Omental fat pad (tissue), 4 donors: ENCODE measurements around the gene CYBC1. TPM values are rescaled to one million over a fixed set of nuclear protein-coding genes. Genes with fewer than 3 reads are reported as not detected.

ENCODE experiments used
- ATAC-seq: fragments of 150-250 bp; one replicate; pipeline ENCODE4 v1.9.1; 2016; ENCODE audit warnings: mild to moderate bottlenecking, moderate library complexity; ENCODE audit not compliant: low FRiP score
- DNase-seq: peaks from one replicate; pipeline ENCODE4 v3.0.0-alpha.2; 2019; ENCODE audit warnings: low spot score
- CTCF ChIP-seq, 3 donors: fragments of 450-650 bp; IDR thresholded peaks; one replicate each; pipeline ENCODE4 v1.5.1; 2016 to 2017; ENCODE audit warnings: antibody characterized with exemption in 3 of 3, mild to moderate bottlenecking in 3 of 3, moderate library complexity in 2 of 3
- total RNA-seq, 4 donors: library from RNA; depleted of rRNA; stranded (reverse); fragments of >200 nt; gene quantifications; one replicate each; pipeline ENCODE4 v1.1.0, GENCODE V29; 2016

Gene CYBC1
- total RNA-seq, 4 donors from 2014 or later: 43.8 to 74.6 (median 68.4) TPM

GRCh38 chr17:82406131-82406671 is 44.4 kb downstream of the CYBC1 start:
- no peak for ATAC-seq
- TF ChIP-seq CTCF (IDR thresholded peaks at IDR 0.05): no peak
- DNase-seq: no peak

GRCh38 chr17:82405051-82405450 is 45.5 kb downstream of the CYBC1 start:
- ATAC-seq (no peak), DNase-seq (no peak)
- TF ChIP-seq CTCF (IDR thresholded peaks at IDR 0.05): no peak

GRCh38 chr17:82403662-82404660 is 46.6 kb downstream of the CYBC1 start:
- DNase-seq: no peak
- no peak for TF ChIP-seq CTCF (IDR thresholded peaks at IDR 0.05)
- ATAC-seq: no peak

- ATAC-seq (no peak), DNase-seq (no peak)
- TF ChIP-seq CTCF (IDR thresholded peaks at IDR 0.05): no peak
Measured at GRCh38 chr17:82402865-82403264, 47.7 kb downstream of the CYBC1 start.

GRCh38 chr17:82400830-82401229 is 49.7 kb downstream of the CYBC1 start:
- TF ChIP-seq CTCF (IDR thresholded peaks at IDR 0.05): no peak
- DNase-seq (no peak), ATAC-seq (no peak)

GRCh38 chr17:82400206-82400605 is 50.3 kb downstream of the CYBC1 start:
- no peak for TF ChIP-seq CTCF (IDR thresholded peaks at IDR 0.05)
- DNase-seq: no peak
- no peak for ATAC-seq
